HepG2 (cell line): ENCODE results near the gene RPP25L. TPM values are rescaled to one million over a fixed set of nuclear protein-coding genes. Genes with fewer than 3 reads are reported as not detected.

ENCODE experiments used
- AHR ChIP-seq: IDR thresholded peaks from 2 replicates; pipeline ENCODE4 v1.6.1; 2018; ENCODE audit warnings: missing genetic modification reagents, missing compliant biosample characterization
- CHD2 ChIP-seq: IDR thresholded peaks from 2 replicates; pipeline ENCODE4 v1.6.1; 2011; ENCODE audit warnings: low read depth, low read length, improper control_type of control experiment
- DMAP1 ChIP-seq: IDR thresholded peaks from 2 replicates; pipeline ENCODE4 v1.6.1; 2016
- EED ChIP-seq: sonication (generic); formaldehyde crosslinking; IDR thresholded peaks from 2 replicates; pipeline ENCODE4 v1.5.0; 2020; ENCODE audit warnings: mild to moderate bottlenecking, missing genetic modification reagents
- FOSL2 ChIP-seq: sonication (generic); formaldehyde crosslinking; IDR thresholded peaks from 2 replicates; pipeline ENCODE4 v1.4.0; 2020; ENCODE audit warnings: missing genetic modification reagents
- GATA4 ChIP-seq: sonication (generic); IDR thresholded peaks from 2 replicates; pipeline ENCODE4 v1.6.1; 2016; ENCODE audit warnings: antibody characterized with exemption, low read depth, borderline replicate concordance
- HOXA3 ChIP-seq: sonication (generic); formaldehyde crosslinking; IDR thresholded peaks from 2 replicates; pipeline ENCODE4 v1.5.0; 2020; ENCODE audit warnings: missing genetic modification reagents
- LCORL ChIP-seq, 2 experiments: fragments of 450-650 bp in 1 of 2; sonication (generic) in 1 of 2; formaldehyde crosslinking in 1 of 2; IDR thresholded peaks; 2 replicates each; pipeline versions ENCODE4 v1.5.0 to v1.6.1; 2017 to 2020; ENCODE audit warnings: antibody characterized with exemption in 1 of 2, missing genetic modification reagents in 1 of 2
- MXD1 ChIP-seq: sonication (generic); formaldehyde crosslinking; IDR thresholded peaks from 2 replicates; pipeline ENCODE4 v1.4.0; 2020; ENCODE audit warnings: mild to moderate bottlenecking, missing genetic modification reagents
- NFE2L2 ChIP-seq: fragments of 150-350 bp; IDR thresholded peaks from 2 replicates; pipeline ENCODE4 v1.6.1; 2014; ENCODE audit warnings: low read length
- NFKBIZ ChIP-seq: IDR thresholded peaks from 2 replicates; pipeline ENCODE4 v1.6.1; 2018; ENCODE audit warnings: missing genetic modification reagents, missing compliant biosample characterization
- NR2F6 ChIP-seq, 2 experiments: IDR thresholded peaks; 2 replicates each; pipeline ENCODE4 v1.6.1; 2016; ENCODE audit warnings: antibody characterized with exemption in 1 of 2, mild to moderate bottlenecking in 1 of 2
- PHF5A ChIP-seq: IDR thresholded peaks from one replicate; pipeline ENCODE4 v1.6.1; 2018; ENCODE audit warnings: low read depth, missing genetic modification reagents; ENCODE audit not compliant: unreplicated experiment
- POGZ ChIP-seq: sonication (generic); formaldehyde crosslinking; IDR thresholded peaks from 2 replicates; pipeline ENCODE4 v1.4.0; 2020; ENCODE audit warnings: mild to moderate bottlenecking, missing genetic modification reagents
- PPARG ChIP-seq: conservative IDR thresholded peaks from 2 replicates; pipeline ENCODE4 v1.6.1; 2016; ENCODE audit warnings: missing biosample characterization, missing genetic modification reagents
- RELA ChIP-seq: sonication (generic); formaldehyde crosslinking; IDR thresholded peaks from 2 replicates; pipeline ENCODE4 v1.4.0; 2020; ENCODE audit warnings: missing genetic modification reagents
- SALL1 ChIP-seq: sonication (generic); formaldehyde crosslinking; IDR thresholded peaks from 2 replicates; pipeline ENCODE4 v1.8.0; 2022; ENCODE audit warnings: mild to moderate bottlenecking, missing genetic modification reagents
- ZFP36L2 ChIP-seq: sonication (generic); formaldehyde crosslinking; IDR thresholded peaks from 2 replicates; pipeline ENCODE4 v1.4.0; 2020; ENCODE audit warnings: missing genetic modification reagents
- ZNF136 ChIP-seq: sonication (generic); formaldehyde crosslinking; IDR thresholded peaks from 2 replicates; pipeline ENCODE4 v1.8.1; 2022; ENCODE audit warnings: low read depth, mild to moderate bottlenecking, moderate library complexity, missing genetic modification reagents
- ZNF33B ChIP-seq: sonication (generic); formaldehyde crosslinking; IDR thresholded peaks from 2 replicates; pipeline ENCODE4 v1.5.1; 2020; ENCODE audit warnings: mild to moderate bottlenecking, missing genetic modification reagents
- ZNF546 ChIP-seq: sonication (generic); formaldehyde crosslinking; conservative IDR thresholded peaks from 2 replicates; pipeline ENCODE4 v1.8.1; 2023; ENCODE audit warnings: mild to moderate bottlenecking, missing genetic modification reagents
- ZNF576 ChIP-seq: sonication (generic); formaldehyde crosslinking; IDR thresholded peaks from 2 replicates; pipeline ENCODE4 v1.4.0; 2020; ENCODE audit warnings: mild to moderate bottlenecking, missing genetic modification reagents
- ZNF629 ChIP-seq: sonication (generic); formaldehyde crosslinking; conservative IDR thresholded peaks from 2 replicates; pipeline ENCODE4 v1.5.0; 2020; ENCODE audit warnings: missing genetic modification reagents
- ZNF740 ChIP-seq: sonication (generic); formaldehyde crosslinking; IDR thresholded peaks from 2 replicates; pipeline ENCODE4 v1.4.0; 2020; ENCODE audit warnings: missing genetic modification reagents
- ZSCAN12 ChIP-seq: sonication (generic); formaldehyde crosslinking; IDR thresholded peaks from 2 replicates; pipeline ENCODE4 v1.9.0; 2021; ENCODE audit warnings: mild to moderate bottlenecking, missing genetic modification reagents
- polyA plus RNA-seq, 8 experiments: library from polyadenylated mRNA; depleted of rRNA in 3 of 8; stranded (reverse) in 7 of 8; unstranded in 1 of 8; fragments of >200 nt; fragmentation: Illumina TruSeq in 4 of 8; extraction: Trizol in 4 of 8; gene quantifications; 2 replicates each; pipeline versions ENCODE4 v1.2.1 to v1.2.3, GENCODE V29; 2011 to 2016; ENCODE audit warnings: low read depth in 4 of 8, missing spikeins in 1 of 8, mixed read lengths in 1 of 8; ENCODE audit not compliant: insufficient read depth in 1 of 8
- total RNA-seq, 5 experiments: library from RNA; depleted of rRNA; stranded (reverse); fragments of >200 nt; fragmentation: Illumina TruSeq; extraction: Trizol; gene quantifications; 2 replicates each; pipeline ENCODE4 v1.2.3, GENCODE V29; 2016; ENCODE audit warnings: low read depth in 1 of 5
- TF ChIP-seq, protein P1 (sequence below): sonication (generic); formaldehyde crosslinking; IDR thresholded peaks from 2 replicates; pipeline ENCODE4 v1.5.1; 2020; ENCODE audit warnings: missing genetic modification reagents, mild to moderate bottlenecking, borderline replicate concordance
- TF ChIP-seq, protein P2 (sequence below): sonication (generic); formaldehyde crosslinking; IDR thresholded peaks from 2 replicates; pipeline ENCODE4 v1.5.0; 2020; ENCODE audit warnings: missing genetic modification reagents

The RPP25L gene
- total and polyA plus RNA-seq, 2 of the 13 experiments (the other 11 are each of a cell fraction or from before 2014, with no cell fraction given) = 24.5 to 27.3 TPM

GRCh38 chr9:34620061-34620994 lies 8.4 kb upstream of the RPP25L start, which contains the start of gene DCTN3 (continued):
- TF ChIP-seq ZNF546 (CRISPR knock-in tag) (0 out of 2 replicates have a peak, but pooled peaks have one; percentile 55), ZNF33B (no peak), DMAP1 (CRISPR knock-in tag) (peak; percentile 32; the same call in 1 of the 2 replicates), GATA4 (no peak), ZFP36L2 (CRISPR knock-in tag) (no peak), MXD1 (CRISPR knock-in tag) (peak; percentile 63; the same call in 1 of the 2 replicates), SALL1 (CRISPR knock-in tag) (no peak; the same call in 1 of the 2 replicates), PPARG (CRISPR knock-in tag) (no peak), POGZ (CRISPR knock-in tag) (peak; percentile 76), RELA (CRISPR knock-in tag) (no peak), FOSL2 (CRISPR knock-in tag) (no peak; the same call in 1 of the 2 replicates), NR2F6 (IDR thresholded peaks at IDR 0.05) (no peak), NR2F6 (CRISPR knock-in tag; IDR thresholded peaks at IDR 0.05) (no peak), NFE2L2 (no peak), ZNF136 (CRISPR knock-in tag) (no peak), AHR (CRISPR knock-in tag) (no peak), ZNF629 (CRISPR knock-in tag) (no peak), PHF5A (CRISPR knock-in tag) (no peak), ZSCAN12 (CRISPR knock-in tag) (no peak), ZNF576 (no peak), CHD2 (no peak), LCORL (IDR thresholded peaks at IDR 0.05) (no peak), LCORL (CRISPR knock-in tag; IDR thresholded peaks at IDR 0.05) (no peak), NFKBIZ (no peak), HOXA3 (CRISPR knock-in tag) (peak; percentile 78), EED (CRISPR knock-in tag) (no peak), ZNF740 (CRISPR knock-in tag) (no peak)
- TF ChIP-seq, protein P1, sequence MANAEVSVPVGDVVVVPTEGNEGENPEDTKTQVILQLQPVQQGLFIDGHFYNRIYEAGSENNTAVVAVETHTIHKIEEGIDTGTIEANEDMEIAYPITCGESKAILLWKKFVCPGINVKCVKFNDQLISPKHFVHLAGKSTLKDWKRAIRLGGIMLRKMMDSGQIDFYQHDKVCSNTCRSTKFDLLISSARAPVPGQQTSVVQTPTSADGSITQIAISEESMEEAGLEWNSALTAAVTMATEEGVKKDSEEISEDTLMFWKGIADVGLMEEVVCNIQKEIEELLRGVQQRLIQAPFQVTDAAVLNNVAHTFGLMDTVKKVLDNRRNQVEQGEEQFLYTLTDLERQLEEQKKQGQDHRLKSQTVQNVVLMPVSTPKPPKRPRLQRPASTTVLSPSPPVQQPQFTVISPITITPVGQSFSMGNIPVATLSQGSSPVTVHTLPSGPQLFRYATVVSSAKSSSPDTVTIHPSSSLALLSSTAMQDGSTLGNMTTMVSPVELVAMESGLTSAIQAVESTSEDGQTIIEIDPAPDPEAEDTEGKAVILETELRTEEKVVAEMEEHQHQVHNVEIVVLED (CRISPR knock-in tag) = no peak
- TF ChIP-seq, protein P2, sequence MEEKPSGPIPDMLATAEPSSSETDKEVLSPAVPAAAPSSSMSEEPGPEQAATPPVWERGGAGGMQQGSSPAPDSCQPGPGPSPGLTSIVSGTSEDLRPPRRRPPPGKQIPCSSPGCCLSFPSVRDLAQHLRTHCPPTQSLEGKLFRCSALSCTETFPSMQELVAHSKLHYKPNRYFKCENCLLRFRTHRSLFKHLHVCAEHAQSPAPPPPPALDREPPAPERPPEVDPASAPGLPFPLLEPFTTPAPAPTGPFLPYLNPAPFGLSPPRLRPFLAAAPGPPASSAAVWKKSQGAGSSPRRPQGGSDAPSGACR (CRISPR knock-in tag) = no peak
